ENCODE measurements around the gene HOXD3.
A peak's percentile ranks its signal among the peaks of the same experiment; 100 is the strongest.

HOXD3 gene

GRCh38 chr2:176156807-176157498 lies at the start of gene HOXD3:
Gene HOXD3, plus strand, starts transcription at chr2:176157307. Its CDS starts 11,808 bp downstream, at chr2:176169115.
- Histone ChIP-seq H3K4me1 (ENCODE audit: control insufficient read depth, insufficient read depth, low read length) (no peaks in the 10 kb centered on the region), H3K27ac (ENCODE audit: low read depth, low read length) (no peak within 1 kb of the TSS), H3K4me3 (ENCODE audit: low read length) (peak within 1 kb of the TSS; percentile 44), H3K27me3 (ENCODE audit: control insufficient read depth, insufficient read depth, low read length) (peaks cover 33% of the 10 kb centered on the region), H3K9ac (ENCODE audit: low read length) (no peak within 1 kb of the TSS), H3K36me3 (ENCODE audit: control insufficient read depth, insufficient read depth, low read length) (peaks cover 3% of the 10 kb centered on the region)

GRCh38 chr2:176107731-176108181 lies 49.4 kb upstream of the HOXD3 start:
- Histone ChIP-seq H3K27me3 (ENCODE audit: control insufficient read depth, insufficient read depth, low read length) (peaks cover 45% of the 10 kb centered on the region), H3K27ac (ENCODE audit: low read depth, low read length) (no peak overlapping the region), H3K36me3 (ENCODE audit: control insufficient read depth, insufficient read depth, low read length) (no peaks in the 10 kb centered on the region), H3K9ac (ENCODE audit: low read length) (no peak overlapping the region), H3K4me1 (ENCODE audit: control insufficient read depth, insufficient read depth, low read length) (no peaks in the 10 kb centered on the region), H3K4me3 (ENCODE audit: low read length) (no peak overlapping the region)

DNA sequence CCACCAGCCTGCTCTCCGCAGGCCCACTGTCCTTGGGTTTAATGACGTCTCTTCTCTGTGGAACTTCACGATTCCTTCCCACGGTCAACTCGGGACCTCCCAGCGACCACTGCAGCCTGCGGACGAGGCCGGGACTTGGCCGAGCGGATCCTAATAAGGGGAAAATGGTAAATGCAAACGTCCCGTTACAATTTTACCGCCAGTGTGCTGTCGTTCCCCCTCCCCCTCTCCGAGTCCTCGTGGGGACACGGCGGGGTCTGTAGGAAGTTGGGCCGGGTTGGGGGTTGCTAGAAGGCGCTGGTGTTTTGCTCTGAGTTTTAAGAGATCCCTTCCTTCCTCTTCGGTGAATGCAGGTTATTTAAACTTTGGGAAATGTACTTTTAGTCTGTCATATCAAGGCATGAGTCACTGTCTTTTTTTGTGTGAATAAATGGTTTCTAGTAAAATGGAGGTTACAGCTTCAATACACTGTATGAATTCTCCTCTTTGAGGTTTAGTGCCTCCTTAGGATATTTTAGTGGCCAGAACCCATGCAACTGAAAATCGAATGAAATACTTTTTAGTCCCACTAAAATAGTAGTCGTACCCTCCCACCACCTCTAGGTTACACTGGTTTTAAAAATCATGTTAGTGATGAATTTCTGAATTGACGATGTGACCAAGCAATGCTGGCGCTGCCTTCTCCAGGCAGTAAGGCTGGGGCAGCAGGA lies 47.8 kb upstream of the HOXD3 start:
- Histone ChIP-seq H3K36me3 (ENCODE audit: control insufficient read depth, insufficient read depth, low read length) (no peaks in the 10 kb centered on the region), H3K27ac (ENCODE audit: low read depth, low read length) (no peak overlapping the region), H3K4me3 (ENCODE audit: low read length) (no peak overlapping the region), H3K4me1 (ENCODE audit: control insufficient read depth, insufficient read depth, low read length) (no peaks in the 10 kb centered on the region), H3K27me3 (ENCODE audit: control insufficient read depth, insufficient read depth, low read length) (peaks cover 47% of the 10 kb centered on the region), H3K9ac (ENCODE audit: low read length) (no peak overlapping the region)

DNA sequence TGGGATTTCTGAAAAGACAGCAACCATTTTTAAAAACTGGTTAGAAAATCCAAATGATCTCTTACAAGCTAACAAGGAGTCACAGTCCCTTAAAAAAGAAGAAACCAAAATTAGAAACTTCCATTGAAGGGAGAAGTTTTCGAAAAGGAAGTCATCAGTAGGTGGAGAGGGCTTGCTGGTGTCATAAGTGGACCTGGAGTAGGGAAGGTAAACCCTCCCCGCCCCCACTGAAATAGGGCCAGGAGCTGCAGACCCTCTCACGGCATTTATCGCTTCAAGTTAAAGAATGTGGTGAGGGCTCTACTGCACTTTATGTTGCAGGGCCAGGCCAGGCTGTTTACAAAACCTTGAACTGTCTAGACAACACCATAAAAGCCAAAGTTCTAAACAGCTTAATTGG lies 47.2 kb upstream of the HOXD3 start:
- Histone ChIP-seq H3K4me1 (ENCODE audit: control insufficient read depth, insufficient read depth, low read length) (no peaks in the 10 kb centered on the region), H3K27me3 (ENCODE audit: control insufficient read depth, insufficient read depth, low read length) (peaks cover 49% of the 10 kb centered on the region), H3K27ac (ENCODE audit: low read depth, low read length) (no peak overlapping the region), H3K4me3 (ENCODE audit: low read length) (no peak overlapping the region), H3K36me3 (ENCODE audit: control insufficient read depth, insufficient read depth, low read length) (no peaks in the 10 kb centered on the region), H3K9ac (ENCODE audit: low read length) (no peak overlapping the region)

DNA sequence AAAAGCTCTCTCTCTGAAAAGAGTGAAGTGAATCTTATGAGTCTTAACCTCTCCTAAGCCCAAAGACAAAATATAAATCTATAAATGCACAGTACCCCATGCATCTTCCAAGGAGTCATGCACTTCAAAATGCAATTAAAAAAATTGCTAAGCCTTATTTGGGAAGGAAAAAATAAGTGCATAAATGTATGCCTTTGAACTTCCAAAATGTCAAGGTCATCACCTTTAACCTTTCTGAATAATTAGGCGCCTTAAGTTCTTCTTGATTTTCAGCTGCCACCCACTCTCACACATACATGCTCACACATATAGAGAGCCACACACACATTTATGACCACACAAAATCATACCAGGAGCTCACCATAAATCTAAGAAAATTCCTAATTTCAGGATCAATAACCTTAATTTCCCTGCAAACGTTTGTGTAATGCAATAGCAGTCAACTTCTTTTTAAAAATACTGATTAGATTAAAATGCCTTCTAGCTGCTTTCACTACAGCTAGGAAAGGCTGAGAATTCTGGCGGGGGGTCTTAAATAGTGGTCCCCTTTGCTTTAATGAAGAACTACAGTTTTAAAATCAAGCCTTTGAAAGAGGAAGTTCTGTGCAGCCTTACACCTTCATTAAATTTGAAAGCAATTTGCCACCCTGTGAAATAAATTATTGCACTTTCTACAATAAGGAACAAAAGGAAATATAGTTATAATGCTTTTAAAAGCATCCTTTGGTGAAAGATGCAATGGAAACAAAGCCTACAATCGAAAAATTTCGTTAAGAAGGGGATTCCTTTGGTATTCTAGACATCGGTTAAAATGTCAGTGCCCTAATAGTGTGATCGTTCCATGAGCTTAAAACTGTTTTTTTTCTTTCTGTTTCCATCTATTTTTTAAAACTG lies 46.4 kb upstream of the HOXD3 start:
- H3K27ac ChIP-seq (ENCODE audit: low read depth, low read length): no peak overlapping the region

DNA sequence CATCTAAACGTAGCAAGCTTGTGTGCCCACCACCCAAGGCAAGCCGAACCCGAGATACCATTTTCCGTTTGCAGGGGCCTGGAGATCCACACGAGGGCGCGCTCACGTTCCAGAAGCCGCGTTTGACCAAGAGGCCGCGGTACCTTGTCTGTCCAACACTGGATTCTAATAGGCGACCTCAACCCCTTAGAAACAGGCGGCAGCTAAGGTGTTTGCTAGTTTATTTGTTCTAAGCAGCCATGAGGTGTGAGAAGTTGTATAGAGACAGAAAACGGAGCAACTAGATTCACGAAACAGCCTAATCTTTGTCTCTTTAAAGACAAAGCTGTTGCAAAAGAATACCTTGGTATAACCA lies 45.8 kb upstream of the HOXD3 start:
- H3K27me3 ChIP-seq (ENCODE audit: control insufficient read depth, insufficient read depth, low read length): peaks cover 37% of the 10 kb centered on the region
- no peaks in the 10 kb centered on the region for H3K4me1 ChIP-seq (ENCODE audit: control insufficient read depth, insufficient read depth, low read length)
- H3K9ac ChIP-seq (ENCODE audit: low read length): no peak overlapping the region
- no peaks in the 10 kb centered on the region for H3K36me3 ChIP-seq (ENCODE audit: control insufficient read depth, insufficient read depth, low read length)
- H3K4me3 ChIP-seq (ENCODE audit: low read length): no peak overlapping the region
- H3K27ac ChIP-seq (ENCODE audit: low read depth, low read length): no peak overlapping the region

More for the DNA sequence above, 46.4 kb upstream of the HOXD3 start:
- Histone ChIP-seq H3K36me3 (ENCODE audit: control insufficient read depth, insufficient read depth, low read length) (no peaks in the 10 kb centered on the region), H3K4me3 (ENCODE audit: low read length) (no peak overlapping the region), H3K9ac (ENCODE audit: low read length) (no peak overlapping the region), H3K27me3 (ENCODE audit: control insufficient read depth, insufficient read depth, low read length) (peaks cover 42% of the 10 kb centered on the region), H3K4me1 (ENCODE audit: control insufficient read depth, insufficient read depth, low read length) (no peaks in the 10 kb centered on the region)

DNA sequence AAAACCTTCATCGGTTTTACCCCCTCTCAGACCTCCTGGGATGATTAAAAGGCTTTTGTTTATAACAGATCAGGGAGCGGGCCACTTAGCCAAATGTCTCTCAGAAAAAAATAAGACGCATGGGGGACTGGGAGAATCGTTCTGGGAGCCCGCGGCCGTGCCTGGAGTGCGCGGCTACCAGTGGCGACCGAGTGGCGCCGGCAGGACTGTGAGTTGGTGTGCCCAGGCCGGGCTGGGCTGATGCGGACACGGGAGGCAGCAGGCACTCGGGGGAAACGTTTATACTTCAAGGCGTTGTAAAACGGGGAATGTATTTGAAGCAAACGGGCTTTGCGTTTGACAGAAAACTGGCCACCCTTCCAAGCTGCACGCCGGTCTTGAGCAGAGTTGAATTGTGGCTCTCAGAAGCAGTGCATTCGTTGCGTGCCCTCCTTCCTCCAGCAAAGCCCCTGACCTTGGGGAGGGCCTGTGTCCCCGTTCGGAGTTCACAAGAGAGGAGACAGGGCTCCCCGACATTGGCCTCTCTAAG lies 45.2 kb upstream of the HOXD3 start:
- Histone ChIP-seq H3K27me3 (ENCODE audit: control insufficient read depth, insufficient read depth, low read length) (peaks cover 38% of the 10 kb centered on the region), H3K36me3 (ENCODE audit: control insufficient read depth, insufficient read depth, low read length) (no peaks in the 10 kb centered on the region), H3K4me3 (ENCODE audit: low read length) (no peak overlapping the region), H3K27ac (ENCODE audit: low read depth, low read length) (no peak overlapping the region), H3K4me1 (ENCODE audit: control insufficient read depth, insufficient read depth, low read length) (no peaks in the 10 kb centered on the region), H3K9ac (ENCODE audit: low read length) (no peak overlapping the region)

DNA sequence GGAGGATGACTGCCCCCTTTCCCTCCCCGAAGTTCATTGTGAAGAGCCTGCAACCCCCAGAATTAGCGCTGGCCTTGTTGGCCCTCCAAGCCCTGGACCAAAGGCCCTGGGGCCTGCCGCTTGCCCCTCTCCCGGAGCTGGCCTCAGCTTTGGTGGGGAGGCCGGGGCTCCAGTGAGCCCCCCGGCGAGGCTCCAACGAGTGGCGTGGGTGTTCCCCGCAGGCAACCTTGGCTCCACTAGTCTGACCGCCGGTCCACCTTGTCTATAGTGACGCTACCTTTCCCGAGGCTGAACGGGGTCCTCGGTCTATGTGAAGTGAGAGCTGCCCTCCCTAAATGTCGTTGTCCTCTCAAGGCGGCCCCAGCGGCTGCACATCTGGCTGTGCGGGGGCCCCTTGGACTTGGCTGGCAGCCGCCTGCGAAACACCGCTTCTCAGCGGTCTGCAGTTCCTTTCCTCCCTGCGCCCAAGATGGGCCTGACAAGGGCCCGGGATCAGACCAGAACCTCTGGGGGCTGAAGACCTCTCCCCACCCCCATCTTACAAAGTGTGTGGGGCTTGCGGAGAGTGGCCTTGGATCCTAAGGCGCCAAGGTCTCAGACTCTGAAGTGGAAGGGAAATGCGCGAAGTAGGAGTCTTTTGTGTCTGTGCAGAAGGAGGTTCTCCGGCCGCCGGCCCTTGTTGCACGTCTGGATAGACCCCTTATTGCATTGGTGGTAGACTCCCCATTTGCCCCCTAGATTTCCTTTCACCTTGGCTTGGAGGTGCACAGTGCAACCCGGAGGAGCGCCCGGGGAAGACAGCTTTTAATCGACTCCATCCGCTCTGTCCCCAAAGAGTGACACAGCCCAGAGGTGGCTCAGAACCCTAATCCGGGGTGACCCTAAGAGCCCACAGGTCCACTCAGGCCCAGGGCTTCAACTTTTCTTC lies 44.5 kb upstream of the HOXD3 start:
- Histone ChIP-seq H3K4me1 (ENCODE audit: control insufficient read depth, insufficient read depth, low read length) (no peaks in the 10 kb centered on the region), H3K27ac (ENCODE audit: low read depth, low read length) (no peak overlapping the region), H3K27me3 (ENCODE audit: control insufficient read depth, insufficient read depth, low read length) (peaks cover 40% of the 10 kb centered on the region), H3K36me3 (ENCODE audit: control insufficient read depth, insufficient read depth, low read length) (no peaks in the 10 kb centered on the region), H3K4me3 (ENCODE audit: low read length) (no peak overlapping the region), H3K9ac (ENCODE audit: low read length) (no peak overlapping the region)

DNA sequence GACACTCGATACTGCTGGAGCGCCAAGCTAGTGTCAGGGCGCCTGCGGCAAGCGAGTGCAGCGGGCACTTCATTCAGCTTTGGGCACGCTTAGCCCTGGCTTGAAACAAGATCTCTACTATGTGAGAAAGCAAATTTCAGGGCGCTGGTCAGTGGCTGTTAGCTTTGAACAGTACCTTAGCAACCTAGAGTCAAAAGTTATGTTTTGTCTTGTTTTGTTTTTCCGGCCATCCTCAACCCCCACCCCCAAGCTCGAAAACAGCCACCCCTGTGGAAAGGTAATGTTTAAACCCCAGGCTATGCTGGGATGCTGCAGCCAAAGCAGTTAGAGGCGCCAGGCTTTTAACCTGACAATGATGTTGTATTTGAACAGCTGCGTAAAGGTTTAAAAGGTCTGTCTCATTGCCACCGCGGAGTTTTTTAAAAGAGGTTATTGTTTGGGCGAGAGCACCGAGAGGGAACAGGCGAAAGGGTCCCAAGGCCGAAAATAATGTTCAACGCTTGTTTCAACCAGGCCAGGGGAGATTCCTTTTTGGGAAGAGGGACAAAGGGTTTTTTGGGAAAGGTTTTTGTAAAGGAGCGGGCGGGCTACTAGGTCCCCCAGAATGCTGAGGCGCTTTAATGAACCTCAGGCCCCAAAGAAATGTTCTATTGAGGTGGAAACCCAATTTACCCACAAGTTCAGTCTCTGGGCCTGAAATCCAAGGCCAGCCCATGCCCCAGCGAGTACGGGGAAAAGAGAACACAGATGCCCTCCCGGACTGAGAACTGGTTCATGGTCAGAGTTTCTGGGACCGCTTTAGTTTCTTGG lies 42.8 kb upstream of the HOXD3 start:
- Histone ChIP-seq H3K27ac (ENCODE audit: low read depth, low read length) (no peak overlapping the region), H3K9ac (ENCODE audit: low read length) (no peak overlapping the region), H3K4me1 (ENCODE audit: control insufficient read depth, insufficient read depth, low read length) (no peaks in the 10 kb centered on the region), H3K4me3 (ENCODE audit: low read length) (no peak overlapping the region), H3K27me3 (ENCODE audit: control insufficient read depth, insufficient read depth, low read length) (peaks cover 42% of the 10 kb centered on the region), H3K36me3 (ENCODE audit: control insufficient read depth, insufficient read depth, low read length) (no peaks in the 10 kb centered on the region)

GRCh38 chr2:176114930-176115625 lies 42.0 kb upstream of the HOXD3 start:
- Histone ChIP-seq H3K4me1 (ENCODE audit: control insufficient read depth, insufficient read depth, low read length) (no peaks in the 10 kb centered on the region), H3K27ac (ENCODE audit: low read depth, low read length) (no peak overlapping the region), H3K9ac (ENCODE audit: low read length) (no peak overlapping the region), H3K36me3 (ENCODE audit: control insufficient read depth, insufficient read depth, low read length) (no peaks in the 10 kb centered on the region), H3K27me3 (ENCODE audit: control insufficient read depth, insufficient read depth, low read length) (peaks cover 35% of the 10 kb centered on the region), H3K4me3 (ENCODE audit: low read length) (no peak overlapping the region)

All from rectal smooth muscle tissue (tissue), 1 donor.